ENCODE data around the gene GDAP2. TPM values are rescaled to one million over a fixed set of nuclear protein-coding genes. Genes with fewer than 3 reads are reported as not detected.

GDAP2 gene, protein sequence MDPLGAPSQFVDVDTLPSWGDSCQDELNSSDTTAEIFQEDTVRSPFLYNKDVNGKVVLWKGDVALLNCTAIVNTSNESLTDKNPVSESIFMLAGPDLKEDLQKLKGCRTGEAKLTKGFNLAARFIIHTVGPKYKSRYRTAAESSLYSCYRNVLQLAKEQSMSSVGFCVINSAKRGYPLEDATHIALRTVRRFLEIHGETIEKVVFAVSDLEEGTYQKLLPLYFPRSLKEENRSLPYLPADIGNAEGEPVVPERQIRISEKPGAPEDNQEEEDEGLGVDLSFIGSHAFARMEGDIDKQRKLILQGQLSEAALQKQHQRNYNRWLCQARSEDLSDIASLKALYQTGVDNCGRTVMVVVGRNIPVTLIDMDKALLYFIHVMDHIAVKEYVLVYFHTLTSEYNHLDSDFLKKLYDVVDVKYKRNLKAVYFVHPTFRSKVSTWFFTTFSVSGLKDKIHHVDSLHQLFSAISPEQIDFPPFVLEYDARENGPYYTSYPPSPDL
- 9.0 and 11.5 TPM in 2 replicates for total RNA-seq

DNA sequence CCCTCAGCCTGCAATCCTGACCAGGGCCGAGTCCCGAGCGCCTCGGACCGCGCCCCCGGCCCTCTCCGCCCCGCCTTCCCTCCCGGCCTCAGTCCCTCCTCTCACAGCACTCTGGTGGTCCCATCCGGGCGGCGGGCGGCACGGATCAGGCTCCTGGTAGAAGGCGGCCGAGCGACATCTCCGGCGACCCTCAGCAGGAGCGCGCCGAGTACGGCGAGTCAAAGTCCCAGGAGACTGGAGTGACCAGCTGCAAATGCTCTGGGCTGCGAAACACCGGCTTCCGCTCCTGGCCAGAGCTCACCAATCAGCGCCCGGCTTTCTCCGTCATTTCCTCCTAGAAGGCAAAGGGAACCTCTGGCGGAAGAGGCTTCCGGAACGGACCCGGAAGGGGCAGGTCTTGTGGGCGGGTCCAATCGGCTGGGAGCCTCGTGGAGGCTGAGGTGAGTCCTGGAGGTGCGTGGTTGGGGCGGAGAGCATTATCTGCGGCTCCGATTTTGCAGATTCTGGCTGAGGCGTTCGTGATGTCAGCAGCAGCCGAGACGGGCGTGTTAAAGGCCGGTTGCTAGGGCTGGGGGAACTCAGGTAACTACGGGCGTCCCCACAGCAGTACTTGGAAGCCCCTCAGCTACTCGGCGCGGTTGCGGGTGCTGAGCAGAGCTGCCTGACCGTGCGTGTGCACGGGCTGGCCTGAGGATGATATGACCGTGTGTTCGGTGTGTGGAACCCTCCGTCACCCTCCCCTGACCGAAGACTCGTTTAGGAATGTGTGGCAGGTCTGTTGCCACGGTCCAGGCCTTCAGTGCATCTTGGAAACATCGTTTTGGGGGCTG, at the start of gene GDAP2, which contains the start of gene WDR3:
GDAP2 (minus strand) TSS at position 279 of the 830 bp plus-strand sequence. CDS start 9,264 bp downstream, outside the sequence.
WDR3 (plus strand) TSS at position 397 of the 830 bp plus-strand sequence. CDS start 3,581 bp downstream, outside the sequence.

Other genes with a start within 250 kb of the GDAP2 start
- gene WDR3, start 118 bp upstream of the GDAP2 start, total RNA-seq, result 13.7 and 35.2 TPM in 2 replicates